NCI-H1694 treated with DMSO at 0.1 percent for 48 hours (cell line): ENCODE results near the gene PIGW.
A peak's percentile ranks its signal among the peaks of the same experiment; 100 is the strongest.

ENCODE experiments used
- DNase-seq: peaks from one replicate; lab custom pipeline; 2025; lab: John Stamatoyannopoulos, UW

PIGW gene

GRCh38 chr17:36509272-36509985 lies 25.4 kb upstream of the PIGW start:
- no peak for DNase-seq

GRCh38 chr17:36510636-36511035 lies 24.2 kb upstream of the PIGW start:
- DNase-seq: no peak

GRCh38 chr17:36511216-36511615 lies 23.6 kb upstream of the PIGW start:
- no peak for DNase-seq

- DNase-seq: no peak
Measured at GRCh38 chr17:36512641-36513040, 22.1 kb upstream of the PIGW start.

- DNase-seq: no peak
Measured at GRCh38 chr17:36514856-36515255, 19.9 kb upstream of the PIGW start.

GRCh38 chr17:36515837-36516236 lies 18.9 kb upstream of the PIGW start:
- DNase-seq: no peak

GRCh38 chr17:36523113-36523512 lies 11.7 kb upstream of the PIGW start:
- DNase-seq: no peak

- DNase-seq: no peak
Measured at GRCh38 chr17:36524428-36524876, 10.3 kb upstream of the PIGW start.

- DNase-seq: no peak
Measured at GRCh38 chr17:36525113-36525512, 9.7 kb upstream of the PIGW start.

- DNase-seq: no peak
Measured at GRCh38 chr17:36525888-36526287, 8.9 kb upstream of the PIGW start.

- no peak for DNase-seq
Measured at GRCh38 chr17:36527621-36528250, 7.1 kb upstream of the PIGW start.

GRCh38 chr17:36529121-36529520 lies 5.7 kb upstream of the PIGW start:
- no peak for DNase-seq

- DNase-seq: no peak
Measured at GRCh38 chr17:36532435-36532975, 2.3 kb upstream of the PIGW start.

GRCh38 chr17:36533935-36534839 lies 600 bp upstream of the PIGW start:
- DNase-seq: peak; percentile 48

- DNase-seq: no peak
Measured at GRCh38 chr17:36535669-36536081, 888 bp downstream of the PIGW start.

GRCh38 chr17:36540696-36541095 lies 5.9 kb downstream of the PIGW start:
- no peak for DNase-seq

GRCh38 chr17:36542755-36543154 lies 8.0 kb downstream of the PIGW start:
- DNase-seq: no peak

- no peak for DNase-seq
Measured at GRCh38 chr17:36544044-36544306, 9.2 kb downstream of the PIGW start.

- peak; percentile 66 for DNase-seq
Measured at GRCh38 chr17:36544307-36545076, 9.7 kb downstream of the PIGW start, which contains the start of gene GGNBP2. TSS of gene GGNBP2 (plus strand) at chr17:36544919. CDS start at chr17:36545725, 806 bp downstream.

- DNase-seq: no peak
Measured at GRCh38 chr17:36545077-36545464, 10.3 kb downstream of the PIGW start.

GRCh38 chr17:36545465-36546417 lies 11.0 kb downstream of the PIGW start:
- DNase-seq: peak; percentile 91
